B cell (primary cell): ENCODE measurements around the gene EMB.

Source experiments
- EZH2 ChIP-seq: IDR thresholded peaks from 2 replicates; pipeline ENCODE4 v1.6.1; 2012; ENCODE audit warnings: borderline replicate concordance, low read depth, mild to moderate bottlenecking, moderate library complexity, low read length; ENCODE audit not compliant: insufficient read depth, poor library complexity, severe bottlenecking
- TF ChIP-seq, protein P1 (sequence below): fragments of 200-600 bp; IDR thresholded peaks from one replicate; pipeline ENCODE4 v1.8.0; 2022; ENCODE audit warnings: antibody characterized with exemption, mild to moderate bottlenecking

DNA sequence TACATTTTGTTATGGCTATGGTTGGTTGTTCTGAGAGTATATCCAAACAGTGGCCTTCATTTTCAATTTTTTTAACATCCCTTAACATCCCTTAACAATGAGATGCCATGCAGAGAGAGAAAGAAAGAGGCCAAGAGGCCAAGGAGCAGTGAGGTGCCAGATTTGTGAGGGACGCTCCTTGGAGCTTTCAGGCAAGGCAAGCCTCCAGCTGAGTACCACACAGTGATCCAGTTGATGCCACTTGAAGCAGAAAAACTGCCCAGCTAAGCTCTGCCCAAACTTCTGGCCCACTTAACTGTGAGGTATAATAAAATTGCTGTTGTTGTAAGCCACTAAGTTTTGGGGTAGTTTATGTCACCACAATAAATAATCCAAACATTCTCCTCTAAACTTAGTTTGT lies 22.6 kb upstream of the EMB start:
- TF ChIP-seq, protein P1, sequence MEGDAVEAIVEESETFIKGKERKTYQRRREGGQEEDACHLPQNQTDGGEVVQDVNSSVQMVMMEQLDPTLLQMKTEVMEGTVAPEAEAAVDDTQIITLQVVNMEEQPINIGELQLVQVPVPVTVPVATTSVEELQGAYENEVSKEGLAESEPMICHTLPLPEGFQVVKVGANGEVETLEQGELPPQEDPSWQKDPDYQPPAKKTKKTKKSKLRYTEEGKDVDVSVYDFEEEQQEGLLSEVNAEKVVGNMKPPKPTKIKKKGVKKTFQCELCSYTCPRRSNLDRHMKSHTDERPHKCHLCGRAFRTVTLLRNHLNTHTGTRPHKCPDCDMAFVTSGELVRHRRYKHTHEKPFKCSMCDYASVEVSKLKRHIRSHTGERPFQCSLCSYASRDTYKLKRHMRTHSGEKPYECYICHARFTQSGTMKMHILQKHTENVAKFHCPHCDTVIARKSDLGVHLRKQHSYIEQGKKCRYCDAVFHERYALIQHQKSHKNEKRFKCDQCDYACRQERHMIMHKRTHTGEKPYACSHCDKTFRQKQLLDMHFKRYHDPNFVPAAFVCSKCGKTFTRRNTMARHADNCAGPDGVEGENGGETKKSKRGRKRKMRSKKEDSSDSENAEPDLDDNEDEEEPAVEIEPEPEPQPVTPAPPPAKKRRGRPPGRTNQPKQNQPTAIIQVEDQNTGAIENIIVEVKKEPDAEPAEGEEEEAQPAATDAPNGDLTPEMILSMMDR = no peak
- TF ChIP-seq EZH2 = no peak
